Astrocyte of the spinal cord (primary cell): ENCODE results near the gene SLC26A4.

Experiments used
- DNase-seq: peaks from one replicate; pipeline ENCODE4 v3.0.0; 2011; ENCODE audit warnings: low read depth, low spot score
- H3K4me3 ChIP-seq: 2 replicates; pipeline ENCODE4 v1.5.1; 2011; ENCODE audit warnings: low read depth, mild to moderate bottlenecking, low read length, moderate library complexity
- CTCF ChIP-seq: IDR thresholded peaks from 2 replicates; pipeline ENCODE4 v1.5.1; 2012; ENCODE audit warnings: low read depth, mild to moderate bottlenecking, low read length, inconsistent platforms
- in situ Hi-C: cut with HindIII; loops from 2 replicates; pipeline ENCODE4 v1.10.0; 2017; ENCODE audit warnings: low sequenced_read_pairs

The SLC26A4 gene

GRCh38 chr7:107690084-107690483, 29.5 kb downstream of the SLC26A4 start:
- TF ChIP-seq CTCF, result no peak
- no peak for DNase-seq
- H3K4me3 ChIP-seq, result no peak overlapping the region
- in situ Hi-C loops, result no loop called here

DNA sequence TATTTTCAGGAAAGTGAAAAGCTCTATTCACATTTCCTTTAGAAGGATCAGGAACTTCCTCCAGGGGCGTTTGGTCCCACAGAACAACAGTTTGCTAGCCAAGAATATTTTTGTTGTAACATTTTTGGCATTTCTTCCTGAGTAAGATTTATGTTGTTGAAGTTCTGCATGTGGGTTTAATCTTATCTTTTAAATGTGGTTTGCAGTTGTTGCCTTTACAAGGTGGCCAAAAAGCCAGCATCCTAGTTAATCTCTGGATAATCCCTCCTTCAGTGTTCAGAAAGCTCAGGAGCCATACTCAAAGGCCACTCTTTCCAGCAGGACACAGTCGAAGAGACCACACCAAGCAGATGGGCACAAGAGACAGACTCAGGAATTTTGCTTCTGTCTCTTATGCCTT, 30.0 kb downstream of the SLC26A4 start:
- no peak for TF ChIP-seq CTCF
- peak; percentile 45 for DNase-seq
- in situ Hi-C loops, result no loop called here
- H3K4me3 ChIP-seq, result no peak overlapping the region

GRCh38 chr7:107691716-107692115, 31.1 kb downstream of the SLC26A4 start:
- in situ Hi-C loops, result no loop called here
- TF ChIP-seq CTCF, result no peak
- peak; percentile 65 for DNase-seq
- H3K4me3 ChIP-seq, result no peak overlapping the region

- TF ChIP-seq CTCF, result no peak
- in situ Hi-C loops, result no loop called here
- DNase-seq, result peak; percentile 37
- no peak overlapping the region for H3K4me3 ChIP-seq
These were observed 31.9 kb downstream of the SLC26A4 start for GRCh38 chr7:107692501-107692900.

GRCh38 chr7:107693396-107693795, 32.8 kb downstream of the SLC26A4 start:
- no peak overlapping the region for H3K4me3 ChIP-seq
- DNase-seq, result no peak
- no peak for TF ChIP-seq CTCF
- in situ Hi-C loops, result no loop called here

- no peak for TF ChIP-seq CTCF
- in situ Hi-C loops, result no loop called here
- H3K4me3 ChIP-seq, result no peak overlapping the region
- DNase-seq, result peak; percentile 30
These were observed 33.8 kb downstream of the SLC26A4 start for GRCh38 chr7:107694386-107694785.

DNA sequence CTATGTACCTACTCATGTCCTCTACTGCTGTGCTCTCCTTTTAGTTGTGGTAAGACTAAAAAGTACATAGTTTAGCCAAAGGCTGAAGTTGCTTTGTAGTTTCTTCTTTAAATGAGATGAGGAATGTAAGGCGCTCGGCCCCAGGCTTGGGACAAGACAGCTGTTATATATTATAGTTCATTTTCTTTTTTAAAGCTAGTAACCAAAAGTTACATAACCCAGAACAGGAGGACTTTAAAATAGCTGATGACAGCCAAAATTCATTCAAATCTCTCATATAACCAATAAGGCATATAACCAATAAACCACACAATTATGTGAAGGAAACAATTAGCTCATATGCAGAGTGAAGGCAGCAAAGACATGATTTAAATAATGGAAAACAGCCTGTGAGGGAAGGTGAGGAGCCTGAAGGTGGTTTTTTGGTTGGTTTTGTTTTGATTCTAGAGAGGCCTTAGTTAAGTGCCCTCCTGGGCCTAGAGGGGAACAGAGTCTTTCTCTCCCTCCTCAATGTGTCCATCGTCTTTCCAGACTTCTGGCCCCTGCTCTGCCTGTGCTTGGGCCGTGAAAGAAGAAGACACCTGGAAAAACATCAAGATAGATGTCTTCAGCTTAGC, 35.8 kb downstream of the SLC26A4 start:
- in situ Hi-C loops, result no loop called here
- H3K4me3 ChIP-seq, result no peak overlapping the region
- DNase-seq, result no peak
- TF ChIP-seq CTCF, result no peak
